Activated CD8-positive, alpha-beta memory T cell treated with anti-CD3 and anti-CD28 coated beads, Interleukin-2, amount 50 U/mL, for 4 hours (primary cell): Measurements from ENCODE around the gene SPHK1.

ENCODE experiments used
- DNase-seq: peaks from one replicate; pipeline ENCODE4 v3.0.0-alpha.2; 2020

The SPHK1 gene

DNA sequence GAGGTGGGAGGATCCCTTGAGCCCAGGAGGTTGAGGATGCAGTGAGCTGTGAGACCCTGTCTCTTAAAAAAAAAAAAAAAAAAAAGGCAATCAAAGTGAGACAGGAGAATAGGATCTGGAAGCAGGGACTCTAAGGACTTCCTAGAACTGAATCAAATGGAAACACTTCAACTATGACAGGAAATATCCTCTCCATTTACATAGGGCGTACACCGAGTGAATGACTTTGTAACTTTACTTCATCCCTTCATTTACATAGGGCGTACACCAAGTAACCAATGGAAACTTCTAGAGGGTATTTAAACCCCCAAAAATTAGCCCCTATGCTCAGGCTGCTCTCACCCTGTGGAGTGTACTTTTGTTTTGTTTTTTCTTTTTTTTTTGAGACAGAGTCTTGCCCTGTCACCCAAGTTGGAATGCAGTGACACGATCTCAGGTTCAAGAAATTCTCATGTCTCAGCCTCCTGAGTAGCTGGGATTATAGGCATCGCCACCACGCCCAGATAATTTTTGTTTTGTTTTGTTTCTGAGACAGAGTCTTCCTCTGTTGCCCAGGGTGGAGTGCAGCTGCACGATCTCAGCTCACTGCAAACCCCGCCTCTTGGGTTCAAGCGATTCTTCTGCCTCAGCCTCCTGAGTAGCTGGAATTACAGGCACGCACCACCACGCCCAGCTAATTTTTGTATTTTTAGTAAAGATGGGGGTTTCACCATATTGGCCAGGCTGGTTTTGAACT, 21.1 kb upstream of the SPHK1 start:
- no peak for DNase-seq

DNA sequence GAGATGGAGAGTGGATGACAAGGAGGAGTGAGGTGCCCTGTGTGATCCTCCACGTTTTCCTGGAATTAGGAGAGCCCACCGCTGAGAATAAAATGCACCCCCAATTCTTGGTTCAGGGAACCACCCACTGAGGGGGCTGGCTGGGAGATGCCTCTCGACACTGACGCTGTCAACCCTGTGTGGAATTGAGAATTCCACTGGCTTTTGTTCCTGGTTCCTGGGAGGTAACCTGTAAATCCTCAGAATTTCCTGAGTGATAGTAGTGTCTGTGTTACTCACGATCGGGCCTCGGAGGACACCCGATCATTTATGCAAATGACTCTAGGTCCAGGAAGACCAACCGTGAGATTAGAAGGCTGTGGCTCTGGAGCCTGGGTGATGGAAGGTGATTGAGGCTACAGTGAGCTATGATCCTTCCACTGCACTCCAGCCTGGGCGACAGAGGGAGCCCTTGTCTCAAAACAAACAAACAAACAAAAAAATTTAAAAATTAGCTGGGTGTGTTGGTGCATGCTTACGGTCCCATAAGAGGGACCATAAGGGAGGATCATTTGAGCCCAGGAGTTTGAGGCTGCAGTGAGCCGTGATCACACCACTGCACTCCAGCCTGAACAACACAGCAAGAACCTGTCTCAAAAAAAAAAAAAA, 19.0 kb upstream of the SPHK1 start:
- no peak for DNase-seq

DNA sequence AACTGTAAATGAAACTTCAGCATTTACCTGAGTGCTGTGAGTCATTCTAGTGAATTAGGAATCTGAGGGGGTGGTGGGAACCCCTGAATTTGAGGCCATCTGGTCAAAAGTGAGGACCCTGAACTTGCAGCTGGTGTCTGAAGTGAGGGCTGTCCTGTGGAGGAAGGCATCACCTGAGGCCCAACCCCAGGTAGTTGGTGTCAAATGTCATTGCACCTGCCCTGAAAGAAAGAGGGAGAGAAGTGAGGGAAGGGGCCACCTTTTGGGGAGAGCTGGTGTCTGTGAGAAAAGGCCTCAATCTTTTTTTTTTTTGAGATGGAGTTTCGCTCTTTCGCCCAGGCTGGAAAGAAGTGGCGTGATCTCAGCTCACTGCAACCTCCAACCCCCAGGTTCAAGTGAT, 18.2 kb upstream of the SPHK1 start:
- DNase-seq: no peak

DNA sequence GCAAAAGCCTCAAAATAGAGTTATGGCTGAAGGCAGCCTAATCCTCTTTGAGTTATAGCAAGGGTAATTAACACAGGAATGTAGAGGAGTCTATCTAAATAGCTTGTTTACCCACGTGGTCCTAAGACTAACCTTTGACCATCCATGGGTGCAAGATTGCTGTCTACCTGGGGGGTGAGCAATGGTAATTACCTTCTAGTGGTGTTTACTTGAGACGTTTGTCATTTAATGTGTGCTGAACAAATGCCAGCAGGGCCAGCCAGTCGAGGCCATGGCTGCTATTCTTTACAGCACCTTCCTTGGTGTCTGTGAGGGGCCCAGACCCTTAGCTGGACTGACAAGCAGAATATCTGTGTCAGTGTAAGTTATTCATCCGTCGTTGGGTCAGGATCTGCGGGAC, 16.8 kb upstream of the SPHK1 start:
- no peak for DNase-seq

DNA sequence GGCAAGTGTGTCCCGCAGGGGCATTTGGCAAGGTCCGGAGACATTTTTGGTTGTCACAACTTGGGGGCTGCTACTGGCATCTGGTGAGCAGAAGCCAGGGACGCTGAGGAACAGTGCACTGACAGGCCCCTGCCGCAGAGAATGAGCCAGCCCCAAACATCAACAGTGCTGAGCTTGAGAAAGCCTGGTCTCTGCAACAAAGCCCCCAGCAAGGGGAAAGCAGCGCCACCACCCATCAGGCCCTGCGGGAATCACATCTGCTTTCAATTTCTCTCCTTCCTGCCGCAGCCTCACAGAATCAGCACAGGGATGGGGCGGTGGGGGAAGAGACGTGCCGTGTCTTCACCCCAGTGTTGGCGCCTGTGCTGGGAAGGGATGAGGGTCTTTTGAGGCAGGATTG, 15.9 kb upstream of the SPHK1 start:
- DNase-seq: no peak

DNA sequence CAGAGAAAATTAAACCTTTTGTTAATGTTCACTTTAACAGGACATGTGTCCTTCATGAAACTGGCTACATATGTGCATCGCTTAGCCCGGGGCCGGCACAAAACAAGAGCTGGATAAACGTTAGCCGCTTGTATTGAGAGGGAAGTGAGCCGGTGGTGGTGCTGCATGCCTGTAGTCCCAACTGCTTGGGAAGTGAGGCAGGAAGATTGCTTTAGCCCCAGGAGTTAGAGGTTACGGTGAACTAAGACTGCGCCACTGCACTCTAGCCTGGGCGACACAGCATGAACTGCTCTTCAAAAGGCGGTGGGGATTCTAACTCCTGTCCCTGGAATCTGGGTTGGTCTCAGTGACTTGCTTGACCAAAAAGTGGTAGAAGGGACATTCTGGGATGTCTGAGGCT, 15.0 kb upstream of the SPHK1 start:
- DNase-seq: no peak

DNA sequence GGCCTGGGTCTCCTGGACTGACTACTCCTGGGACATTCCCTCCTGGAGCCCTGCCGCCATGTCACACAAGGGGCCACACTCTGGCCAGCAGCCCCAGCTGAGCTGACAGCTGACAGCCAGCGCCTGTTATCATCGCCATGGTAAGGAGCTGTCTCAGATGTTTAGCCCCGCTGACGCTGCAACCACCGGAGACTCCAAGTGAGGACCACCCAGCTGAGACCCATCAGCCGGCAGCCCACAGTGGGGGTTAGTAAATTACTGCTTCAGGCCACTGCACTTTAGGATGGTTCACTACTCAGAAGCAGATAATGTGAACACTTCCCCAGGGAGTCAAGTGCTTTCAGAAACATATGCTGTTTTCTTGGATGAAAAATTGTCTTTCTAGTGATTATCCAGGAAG, 14.6 kb upstream of the SPHK1 start:
- no peak for DNase-seq

DNA sequence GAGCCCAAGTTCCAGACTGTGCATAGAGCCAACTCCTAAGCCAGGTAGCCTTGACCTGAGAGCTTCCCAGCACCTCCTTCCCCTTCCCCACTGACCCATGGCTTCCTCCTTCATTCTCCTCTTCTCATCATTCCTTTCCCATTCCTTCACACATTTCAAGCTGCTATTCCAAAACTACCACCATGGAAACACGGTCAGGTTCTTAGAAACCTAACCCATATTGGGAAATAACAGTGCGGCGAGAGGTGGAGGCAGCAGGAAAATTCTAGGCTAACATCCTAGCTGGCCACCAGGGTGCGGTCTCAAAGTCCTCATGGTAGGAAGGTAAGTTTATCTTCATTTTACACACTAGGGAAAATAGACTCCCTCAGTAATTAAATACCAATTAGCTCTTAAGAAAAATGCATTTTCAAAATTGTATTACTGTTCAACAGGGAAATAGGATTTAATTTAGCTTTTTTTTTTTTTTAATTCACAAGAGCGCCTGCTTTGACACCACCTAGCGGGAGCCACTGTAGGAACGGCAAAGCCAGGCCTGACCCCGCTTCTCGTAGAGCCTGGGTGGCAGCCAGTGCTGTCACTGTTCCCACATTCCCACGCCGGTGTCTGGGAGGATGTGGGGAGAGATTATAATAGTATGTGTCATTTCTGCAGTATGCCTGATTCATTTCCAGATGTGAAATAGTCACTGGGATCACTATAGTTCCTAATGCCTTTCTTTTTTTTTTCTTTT, 14.0 kb upstream of the SPHK1 start:
- DNase-seq: no peak

DNA sequence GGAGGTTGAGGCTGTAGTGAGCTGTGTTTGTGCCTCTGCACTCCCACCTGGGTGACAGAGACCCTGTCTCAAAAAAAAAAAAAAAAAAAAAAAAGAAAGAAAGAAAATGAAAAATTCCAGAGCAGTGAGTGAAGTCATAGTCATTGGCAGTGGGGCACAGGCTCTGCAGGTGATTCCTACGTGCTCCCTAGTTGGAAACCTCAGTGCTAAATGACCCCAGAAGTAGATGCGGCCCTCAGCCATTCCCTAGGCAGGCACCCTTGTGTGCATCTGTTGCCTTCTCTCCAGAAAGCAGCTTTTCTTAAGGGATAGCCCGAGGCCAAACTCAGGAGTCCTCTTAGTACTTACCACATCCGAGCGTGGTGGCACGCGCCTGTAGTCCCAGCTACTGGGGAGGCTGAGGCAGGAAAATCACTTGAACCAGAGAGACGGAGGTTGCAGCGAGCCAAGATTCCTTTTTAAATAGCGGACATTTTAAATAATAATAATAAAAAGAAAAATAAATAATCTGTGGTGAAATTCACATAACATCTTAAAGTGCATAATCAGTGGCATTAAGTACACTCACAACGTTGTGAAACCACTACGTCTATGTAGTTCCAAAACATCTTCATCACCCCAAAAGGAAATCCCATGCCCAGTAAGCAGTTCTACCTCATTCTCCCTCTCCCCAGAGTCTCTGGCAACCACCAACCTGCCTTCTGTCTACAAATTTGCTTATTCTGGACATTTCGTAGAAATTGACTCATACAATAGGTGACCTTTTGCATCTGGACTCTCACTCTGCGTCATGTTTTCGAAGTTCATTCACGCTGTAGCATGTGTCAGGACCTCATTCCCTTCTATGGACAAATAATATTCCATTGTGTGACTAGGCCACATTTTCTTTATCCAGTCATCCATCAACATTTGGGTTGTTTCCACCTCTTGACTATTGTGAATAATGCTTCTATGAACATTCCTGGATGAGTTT, 12.5 kb upstream of the SPHK1 start:
- DNase-seq: no peak

DNA sequence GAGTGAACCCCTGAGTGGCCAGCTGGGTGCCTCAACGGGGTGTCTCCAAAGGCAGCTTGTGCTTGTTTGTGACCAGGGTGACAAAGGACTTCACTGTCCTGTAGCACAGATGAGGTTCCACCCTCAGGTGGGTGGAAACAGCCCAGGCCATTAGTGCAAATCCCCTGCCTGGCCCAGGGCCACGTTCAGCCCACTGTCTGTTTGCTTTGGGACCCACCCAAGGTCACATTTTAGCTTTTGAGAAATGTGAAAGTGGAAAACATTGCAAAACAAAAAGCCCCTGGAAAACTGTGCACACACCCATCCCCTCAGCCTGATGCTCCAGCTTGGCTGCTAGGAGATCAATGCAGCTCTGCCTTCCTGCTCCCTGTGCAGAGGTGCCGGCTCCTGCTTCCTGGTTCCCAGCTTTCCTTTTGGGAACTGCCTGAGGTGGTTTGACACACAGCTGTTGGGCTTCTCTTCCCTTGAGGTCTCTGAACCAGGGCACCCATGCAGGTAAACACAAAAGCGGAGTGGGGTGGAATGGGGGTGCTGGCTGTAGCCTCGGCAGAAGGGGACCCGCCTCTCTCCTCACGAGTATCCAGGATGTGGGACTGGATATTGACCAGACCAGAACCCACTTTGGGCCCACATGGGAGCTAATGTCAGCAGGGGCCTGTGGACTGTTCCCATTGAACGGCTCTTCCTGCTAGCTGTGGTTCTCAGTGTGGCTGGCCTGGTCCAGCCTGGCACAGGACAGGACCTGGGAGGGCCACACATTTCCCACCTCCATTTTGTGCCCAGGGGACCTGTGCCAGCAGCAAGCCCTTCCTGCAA, 7.9 kb upstream of the SPHK1 start:
- no peak for DNase-seq

DNA sequence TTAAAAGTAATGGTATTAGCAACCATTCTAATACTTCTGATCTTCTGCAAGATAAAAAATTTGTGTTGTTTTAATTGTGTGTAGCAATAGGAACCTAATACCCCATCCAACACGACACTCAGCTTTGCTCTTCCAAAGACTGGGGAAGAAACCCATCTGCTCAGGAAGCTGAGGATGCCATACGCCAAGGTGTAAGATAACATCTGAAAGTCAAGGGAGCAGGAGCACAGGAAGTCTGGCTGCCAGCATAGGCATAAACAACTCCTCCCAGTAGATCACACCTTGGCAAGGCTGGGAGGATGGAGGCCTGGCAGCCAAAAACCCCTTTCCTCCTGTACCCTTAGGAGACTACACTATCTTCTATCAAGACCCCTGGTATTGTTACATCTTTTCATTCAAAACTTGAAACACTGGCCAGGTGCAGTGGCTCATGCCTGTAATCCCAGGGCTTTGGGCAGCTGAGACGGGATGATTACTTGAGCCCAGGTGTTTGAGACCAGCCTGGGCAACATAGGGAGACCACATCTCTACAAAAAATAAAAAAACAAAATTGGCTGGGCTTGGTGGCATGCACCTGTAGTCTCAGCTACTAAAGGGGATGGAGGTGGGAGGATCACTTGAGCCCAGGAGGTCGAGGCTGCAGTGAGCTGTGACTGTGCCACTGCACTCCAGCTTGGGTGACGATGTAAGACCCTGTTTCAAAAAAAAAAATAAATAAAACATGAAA, 5.7 kb upstream of the SPHK1 start:
- DNase-seq: no peak

DNA sequence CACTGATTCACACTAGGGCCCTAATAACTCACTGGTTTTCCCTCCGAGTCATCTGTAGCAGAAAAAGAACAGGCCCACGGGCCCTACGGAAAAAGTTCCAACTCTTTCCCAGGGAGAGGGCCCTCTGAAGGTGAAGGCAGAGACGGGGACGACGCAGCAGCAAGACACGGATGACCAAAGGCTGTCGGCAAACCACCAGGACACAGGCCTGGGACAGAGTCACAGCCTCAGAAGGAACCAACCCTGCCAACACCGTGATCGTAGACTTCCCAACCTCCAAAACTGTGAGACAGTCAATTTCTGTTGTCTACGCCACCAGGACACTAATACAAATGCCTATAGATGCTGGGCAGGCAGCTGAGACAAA, 5.2 kb upstream of the SPHK1 start:
- no peak for DNase-seq

DNA sequence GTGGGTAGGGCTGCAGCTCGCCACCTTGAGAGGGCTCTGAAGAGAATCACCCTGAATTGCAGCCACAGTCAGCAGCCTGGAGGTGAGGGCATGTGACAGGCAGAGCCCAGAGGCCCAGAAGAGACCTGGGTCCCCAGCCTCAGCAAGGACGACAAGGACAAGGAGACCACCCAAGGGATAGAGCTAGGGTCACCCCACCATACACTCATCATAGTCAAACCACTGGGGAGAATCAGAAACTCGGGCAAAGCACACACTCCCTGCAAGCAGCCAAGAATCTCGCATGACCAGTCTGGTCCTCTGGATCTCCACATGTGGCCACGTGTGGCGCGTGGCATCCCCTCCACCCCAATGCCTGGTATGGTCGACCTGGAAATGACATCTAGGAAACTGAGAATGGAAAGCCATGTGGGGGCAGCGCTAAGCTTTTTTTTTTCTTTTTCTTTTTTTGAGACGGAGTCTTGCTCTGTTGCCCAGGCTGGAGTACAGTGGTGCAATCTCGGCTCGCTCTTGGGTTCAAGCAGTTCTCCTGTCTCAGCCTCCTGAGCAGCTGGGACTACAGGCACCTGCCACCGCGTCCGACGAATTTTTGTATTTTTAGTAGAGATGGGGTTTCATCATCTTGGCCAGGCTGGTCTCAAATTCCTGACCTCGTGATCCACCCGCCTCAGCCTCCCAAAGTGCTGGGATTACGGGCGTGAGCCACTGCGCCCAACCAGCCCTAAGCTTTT, 4.6 kb upstream of the SPHK1 start:
- DNase-seq: no peak

DNA sequence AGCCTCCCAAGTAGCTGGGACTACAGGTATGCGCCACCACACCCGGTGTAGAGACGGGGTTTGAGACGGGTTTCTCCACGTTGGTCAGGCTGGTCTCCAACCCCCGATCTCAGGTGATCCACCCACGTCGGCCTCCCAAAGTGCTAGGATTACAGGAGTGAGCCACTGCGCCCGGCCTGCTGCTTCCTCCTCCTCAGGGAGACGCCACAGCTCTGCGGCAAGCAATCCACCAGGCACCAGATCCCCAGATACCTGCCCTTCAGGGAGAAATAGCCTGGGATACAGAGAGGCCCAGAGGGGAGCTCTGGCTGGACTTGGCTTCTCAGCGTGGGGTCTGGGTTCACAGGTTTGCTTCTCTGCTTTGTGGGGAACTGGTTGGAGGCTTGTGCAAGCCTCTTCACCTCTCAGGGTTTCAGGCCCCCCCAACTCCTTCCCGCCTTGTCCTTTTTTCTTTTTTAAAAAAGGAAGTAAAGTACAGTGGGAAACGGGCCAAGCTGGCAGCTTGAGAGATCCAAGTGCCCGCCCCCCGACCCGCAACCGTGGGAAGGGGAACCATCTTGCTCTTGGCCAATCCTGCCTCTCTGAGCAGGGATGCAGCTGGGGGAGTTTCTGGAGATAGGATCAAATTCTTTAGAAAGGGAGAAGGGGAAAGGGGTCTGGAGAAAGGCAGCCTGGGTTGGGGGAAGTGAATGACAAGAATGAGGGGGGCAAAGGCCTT, 2.6 kb upstream of the SPHK1 start:
- no peak for DNase-seq

DNA sequence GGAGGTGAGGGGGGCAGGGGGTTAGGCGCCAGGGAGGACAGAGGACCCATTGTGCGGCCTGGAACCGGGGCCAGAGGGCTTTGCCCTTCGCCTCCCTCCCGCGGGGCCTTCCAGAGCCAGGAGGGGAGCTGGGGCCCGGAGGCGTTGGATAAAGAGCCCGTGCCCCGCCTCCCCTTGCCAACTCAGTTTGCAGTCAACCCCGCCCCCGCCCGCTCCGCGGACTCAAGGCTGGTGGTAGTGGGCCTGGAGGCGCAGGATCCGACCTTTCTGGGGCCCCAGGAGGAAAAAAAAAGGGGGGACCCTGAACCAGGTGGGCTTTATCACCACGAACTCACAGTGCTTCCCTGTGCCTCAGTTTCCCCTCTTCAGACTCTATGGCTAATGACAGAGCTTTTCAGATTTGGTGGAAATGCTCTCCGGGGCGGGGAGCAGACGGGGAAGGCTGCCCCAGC, 2.0 kb upstream of the SPHK1 start:
- peak; percentile 32 for DNase-seq

DNA sequence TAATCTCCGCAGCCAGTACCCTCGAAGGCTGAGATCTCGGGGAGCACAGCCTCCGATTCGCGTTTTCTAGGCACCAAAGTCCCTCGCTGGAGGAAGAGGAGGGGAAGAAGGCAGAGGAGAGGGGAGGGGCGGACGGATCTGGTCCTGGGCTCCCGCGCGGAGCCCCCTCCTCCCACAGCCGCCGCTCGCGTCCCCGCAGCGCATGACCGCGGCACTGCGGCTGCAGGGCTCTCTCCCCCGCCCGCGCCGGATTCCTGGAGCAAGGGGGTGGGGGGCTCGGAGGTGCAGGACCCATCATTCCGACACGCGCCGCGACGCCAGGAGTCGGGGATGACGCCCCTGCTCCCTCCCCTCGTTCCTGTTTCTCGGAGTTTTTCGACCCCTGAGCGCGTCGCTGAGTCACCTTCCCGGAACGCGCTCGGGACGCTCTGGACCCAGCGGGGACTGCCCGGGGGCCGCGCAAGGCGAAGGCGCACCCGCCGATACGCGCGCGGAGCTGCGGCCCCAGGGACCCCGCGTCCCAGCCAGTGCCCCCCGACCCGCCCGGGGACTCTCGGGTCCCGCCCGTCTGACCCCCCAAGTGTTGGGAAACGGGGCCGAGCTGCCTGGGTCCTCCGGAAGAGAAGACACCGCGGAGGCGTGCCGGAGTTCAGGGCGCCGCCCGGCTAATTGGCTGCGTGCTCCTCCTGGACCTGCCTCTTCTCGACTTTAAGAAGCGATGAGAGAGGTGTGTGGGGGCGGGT, 1.4 kb upstream of the SPHK1 start:
- peak; percentile 59 for DNase-seq

DNA sequence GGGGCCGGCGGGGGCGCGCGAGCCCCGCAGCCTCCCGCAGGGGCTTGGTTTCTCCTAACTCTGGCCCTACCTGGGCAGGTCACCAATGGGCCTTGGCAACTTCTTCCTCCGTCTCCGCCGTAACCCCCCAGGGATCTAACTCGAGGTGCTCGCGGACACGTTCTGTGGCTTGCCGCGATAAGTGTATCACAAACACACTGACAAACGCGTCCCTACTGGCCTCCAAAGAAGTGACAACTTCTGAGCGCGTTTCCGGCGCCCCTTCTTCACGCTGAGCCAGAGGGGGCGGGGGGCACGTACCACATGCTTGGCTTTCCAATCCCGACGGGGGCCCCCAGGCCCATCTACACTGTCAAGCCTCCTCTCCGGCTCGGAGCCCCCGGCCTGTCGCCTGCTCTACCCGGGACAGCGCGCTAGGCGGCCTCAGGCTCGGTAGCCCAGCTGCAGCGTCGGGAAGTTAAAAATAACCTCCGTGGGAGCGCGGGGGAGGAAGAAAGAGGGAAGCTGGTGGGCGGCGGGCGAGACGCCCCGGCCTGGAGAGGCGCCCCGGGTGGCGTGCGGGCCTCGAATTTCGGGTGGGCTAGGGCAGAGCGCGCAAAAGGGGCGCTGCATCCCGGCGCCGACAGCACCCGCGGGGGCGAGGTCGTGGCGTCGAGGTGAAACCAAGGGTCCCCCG, 725 bp upstream of the SPHK1 start:
- DNase-seq: peak; percentile 48
